Nephron (organoid): Measurements from ENCODE around the gene KCNQ5.
A peak's percentile ranks its signal among the peaks of the same experiment; 100 is the strongest.

Experiments
- H3K27ac Mint-ChIP-seq, 3 experiments: 2 replicates each; pipeline ENCODE4 v1.8.0; 2020; ENCODE audit warnings: mixed read lengths in 3 of 3, mild to moderate bottlenecking in 2 of 3, moderate library complexity in 1 of 3
- H3K27me3 Mint-ChIP-seq: 2 replicates; pipeline ENCODE4 v1.8.0; 2021; ENCODE audit warnings: low read depth, mild to moderate bottlenecking, moderate library complexity, mixed read lengths
- H3K36me3 Mint-ChIP-seq: 2 replicates; pipeline ENCODE4 v1.8.0; 2020; ENCODE audit warnings: low read depth, mixed read lengths
- H3K4me1 Mint-ChIP-seq: 2 replicates; pipeline ENCODE4 v1.8.0; 2020; ENCODE audit warnings: mixed read lengths
- H3K4me3 Mint-ChIP-seq, 3 experiments: 2 replicates each; pipeline ENCODE4 v1.8.0; 2020; ENCODE audit warnings: mild to moderate bottlenecking in 3 of 3, mixed read lengths in 3 of 3, moderate library complexity in 2 of 3
- H3K9me3 Mint-ChIP-seq: 2 replicates; pipeline ENCODE4 v1.8.0; 2020; ENCODE audit warnings: mixed read lengths
- TF ChIP-seq, protein P1 (sequence below), 3 experiments: fragments of 200-600 bp; sonication (generic); IDR thresholded peaks; one replicate each; pipeline ENCODE4 v1.5.0; 2021; ENCODE audit warnings: antibody characterized with exemption in 3 of 3; ENCODE audit not compliant: unreplicated experiment in 3 of 3

KCNQ5 gene

GRCh38 chr6:73030257-73030656 is 408.4 kb downstream of the KCNQ5 start:
- TF ChIP-seq, protein P1, sequence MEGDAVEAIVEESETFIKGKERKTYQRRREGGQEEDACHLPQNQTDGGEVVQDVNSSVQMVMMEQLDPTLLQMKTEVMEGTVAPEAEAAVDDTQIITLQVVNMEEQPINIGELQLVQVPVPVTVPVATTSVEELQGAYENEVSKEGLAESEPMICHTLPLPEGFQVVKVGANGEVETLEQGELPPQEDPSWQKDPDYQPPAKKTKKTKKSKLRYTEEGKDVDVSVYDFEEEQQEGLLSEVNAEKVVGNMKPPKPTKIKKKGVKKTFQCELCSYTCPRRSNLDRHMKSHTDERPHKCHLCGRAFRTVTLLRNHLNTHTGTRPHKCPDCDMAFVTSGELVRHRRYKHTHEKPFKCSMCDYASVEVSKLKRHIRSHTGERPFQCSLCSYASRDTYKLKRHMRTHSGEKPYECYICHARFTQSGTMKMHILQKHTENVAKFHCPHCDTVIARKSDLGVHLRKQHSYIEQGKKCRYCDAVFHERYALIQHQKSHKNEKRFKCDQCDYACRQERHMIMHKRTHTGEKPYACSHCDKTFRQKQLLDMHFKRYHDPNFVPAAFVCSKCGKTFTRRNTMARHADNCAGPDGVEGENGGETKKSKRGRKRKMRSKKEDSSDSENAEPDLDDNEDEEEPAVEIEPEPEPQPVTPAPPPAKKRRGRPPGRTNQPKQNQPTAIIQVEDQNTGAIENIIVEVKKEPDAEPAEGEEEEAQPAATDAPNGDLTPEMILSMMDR (IDR thresholded peaks at IDR 0.05; ENCODE audit: unreplicated experiment in 3 of 3) = no peak

GRCh38 chr6:73030791-73031782 is 409.2 kb downstream of the KCNQ5 start:
- no peak overlapping the region for H3K4me3 Mint-ChIP-seq
- H3K36me3 Mint-ChIP-seq = no peaks in the 10 kb centered on the region
- no peak overlapping the region for H3K27ac Mint-ChIP-seq
- no peaks in the 10 kb centered on the region for H3K27me3 Mint-ChIP-seq
- H3K4me1 Mint-ChIP-seq = peaks cover 20% of the 10 kb centered on the region
- TF ChIP-seq, protein P1 (IDR thresholded peaks at IDR 0.05; ENCODE audit: unreplicated experiment in 3 of 3) = no peak
- no peaks in the 10 kb centered on the region for H3K9me3 Mint-ChIP-seq

More at GRCh38 chr6:73030257-73030656, 408.4 kb downstream of the KCNQ5 start:
- H3K9me3 Mint-ChIP-seq = no peaks in the 10 kb centered on the region
- H3K27me3 Mint-ChIP-seq = no peaks in the 10 kb centered on the region
- no peak overlapping the region for H3K27ac Mint-ChIP-seq
- no peak overlapping the region for H3K4me3 Mint-ChIP-seq
- H3K4me1 Mint-ChIP-seq = peaks cover 20% of the 10 kb centered on the region
- H3K36me3 Mint-ChIP-seq = no peaks in the 10 kb centered on the region

DNA sequence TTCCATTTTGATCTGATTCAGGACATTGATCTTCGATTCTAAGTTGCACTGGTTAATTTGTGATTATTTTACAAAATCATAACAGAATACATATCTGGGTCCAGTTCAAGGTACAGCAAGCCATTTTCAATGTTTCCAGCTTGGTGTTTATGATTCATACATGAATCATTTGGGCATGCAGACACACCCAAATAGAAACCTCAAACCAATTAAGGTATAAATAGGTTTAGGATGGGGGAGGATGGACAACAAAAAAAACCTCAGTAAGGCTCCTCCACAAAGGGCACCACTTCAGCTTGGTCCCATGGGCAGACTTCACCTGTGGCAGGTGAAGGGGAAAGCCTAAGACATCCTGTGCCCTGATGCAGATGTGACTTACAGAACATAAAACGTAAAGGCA is 410.7 kb downstream of the KCNQ5 start:
- Mint-ChIP-seq H3K27ac (no peak overlapping the region), H3K27me3 (no peaks in the 10 kb centered on the region), H3K4me1 (peaks cover 20% of the 10 kb centered on the region), H3K36me3 (no peaks in the 10 kb centered on the region), H3K9me3 (peaks cover 6% of the 10 kb centered on the region), H3K4me3 (no peak overlapping the region)
- TF ChIP-seq, protein P1 (IDR thresholded peaks at IDR 0.05; ENCODE audit: unreplicated experiment in 3 of 3) = no peak

DNA sequence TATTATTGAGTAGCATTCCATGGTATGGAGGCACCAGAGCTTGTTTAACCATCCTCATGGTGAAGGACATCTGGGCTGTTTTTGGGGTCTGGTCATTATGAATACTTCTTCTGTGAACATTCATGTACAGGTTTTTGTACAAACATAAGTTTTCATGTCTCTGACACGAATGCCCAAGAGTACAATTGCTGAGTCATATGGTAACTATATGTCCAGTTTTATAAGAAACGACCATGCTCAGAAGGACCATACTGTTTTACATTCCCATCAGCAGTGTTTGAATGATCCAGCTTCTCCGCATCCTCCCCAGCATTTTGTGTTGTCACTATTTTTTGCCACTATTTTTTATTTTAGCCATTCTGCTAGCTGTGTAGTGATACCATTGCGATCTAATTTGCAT is 414.8 kb downstream of the KCNQ5 start:
- TF ChIP-seq, protein P1 (IDR thresholded peaks at IDR 0.05; ENCODE audit: unreplicated experiment in 3 of 3) = no peak
- H3K27ac Mint-ChIP-seq = no peak overlapping the region

DNA sequence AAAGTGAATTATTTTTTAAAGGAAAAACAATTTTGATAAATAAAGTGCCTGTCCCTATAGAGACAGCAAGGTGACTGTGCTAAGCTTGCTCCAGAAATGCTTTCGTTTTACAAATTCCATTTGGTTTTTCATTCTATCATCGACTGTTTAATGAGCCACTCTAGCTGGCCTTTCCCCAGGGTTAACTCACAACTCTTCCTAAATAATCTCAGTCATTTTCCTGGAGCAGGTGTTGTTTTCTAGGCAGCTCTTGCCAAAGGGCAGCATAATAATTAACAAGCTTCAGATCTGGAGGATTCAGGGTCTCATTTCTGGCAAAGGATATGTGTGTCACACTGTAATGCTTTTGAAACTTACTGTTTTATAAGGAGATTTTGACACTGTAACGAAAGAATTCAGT is 419.2 kb downstream of the KCNQ5 start:
- H3K9me3 Mint-ChIP-seq = peaks cover 19% of the 10 kb centered on the region
- no peaks in the 10 kb centered on the region for H3K27me3 Mint-ChIP-seq
- H3K4me3 Mint-ChIP-seq = no peak overlapping the region
- H3K36me3 Mint-ChIP-seq = peaks cover 7% of the 10 kb centered on the region
- H3K27ac Mint-ChIP-seq = peak overlapping the region in 2 of 3 experiments; percentile 8 to 67
- H3K4me1 Mint-ChIP-seq = peaks cover 19% of the 10 kb centered on the region
- TF ChIP-seq, protein P1 (IDR thresholded peaks at IDR 0.05; ENCODE audit: unreplicated experiment in 3 of 3) = no peak

More for the DNA sequence above, 414.8 kb downstream of the KCNQ5 start:
- Mint-ChIP-seq H3K4me3 (no peak overlapping the region), H3K36me3 (peaks cover 7% of the 10 kb centered on the region), H3K9me3 (peaks cover 19% of the 10 kb centered on the region), H3K4me1 (peaks cover 6% of the 10 kb centered on the region), H3K27me3 (no peaks in the 10 kb centered on the region)
